Body of pancreas (tissue), 4 donors: ENCODE measurements around the gene TUBGCP5.
"Not testable (repeated sequence)": the region's sequence is repeated elsewhere in the genome, so short reads cannot be mapped to it uniquely, and the experiment has no call there.

Experiments
- POLR2A ChIP-seq, 3 donors: fragments of 450-650 bp; IDR thresholded peaks; one replicate each; pipeline ENCODE4 v1.6.1; 2016; ENCODE audit warnings: antibody characterized with exemption in 3 of 3, mild to moderate bottlenecking in 2 of 3
- TF ChIP-seq, protein P1 (sequence below), 7 experiments: fragments of 450-650 bp in 4 of 7; fragments of 200-600 bp in 3 of 7; sonication (generic) in 3 of 7; IDR thresholded peaks; one replicate each; pipeline ENCODE4 v1.5.1; 2016 to 2019; ENCODE audit warnings: antibody characterized with exemption in 7 of 7

DNA sequence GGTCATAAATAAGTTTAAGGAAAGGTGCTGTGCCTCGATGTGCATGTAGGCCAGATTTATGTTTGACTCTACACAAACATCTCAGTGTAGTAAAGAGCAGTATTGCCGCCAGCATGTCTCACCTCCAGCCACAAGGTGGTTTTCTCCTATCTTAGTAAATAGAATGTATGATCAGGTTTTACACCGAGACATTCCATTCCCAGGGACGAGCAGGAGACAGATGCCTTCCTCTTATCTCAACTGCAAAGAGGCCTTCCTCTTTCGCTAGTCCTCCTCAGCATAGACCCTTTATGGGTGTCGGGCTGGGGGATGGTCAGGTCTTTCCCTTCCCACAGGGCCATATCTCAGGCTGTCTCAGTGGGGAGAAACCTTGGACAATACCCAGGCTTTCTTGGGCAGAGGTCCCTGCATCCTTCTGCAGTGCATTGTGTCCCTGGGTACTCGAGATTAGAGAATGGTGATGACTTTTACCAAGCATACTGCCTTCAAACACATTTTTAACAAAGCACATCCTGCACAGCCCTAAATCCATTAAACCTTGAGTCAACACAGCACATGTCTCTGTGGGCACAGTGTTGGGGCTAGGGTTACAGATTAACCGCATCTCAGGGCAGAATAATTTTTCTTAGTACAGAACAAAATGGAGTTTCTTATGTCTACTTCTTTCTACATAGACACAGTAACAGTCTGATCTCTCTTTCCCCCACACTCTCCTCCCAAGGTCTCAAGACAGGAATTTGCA, 42.8 kb upstream of the TUBGCP5 start:
- TF ChIP-seq, protein P1, sequence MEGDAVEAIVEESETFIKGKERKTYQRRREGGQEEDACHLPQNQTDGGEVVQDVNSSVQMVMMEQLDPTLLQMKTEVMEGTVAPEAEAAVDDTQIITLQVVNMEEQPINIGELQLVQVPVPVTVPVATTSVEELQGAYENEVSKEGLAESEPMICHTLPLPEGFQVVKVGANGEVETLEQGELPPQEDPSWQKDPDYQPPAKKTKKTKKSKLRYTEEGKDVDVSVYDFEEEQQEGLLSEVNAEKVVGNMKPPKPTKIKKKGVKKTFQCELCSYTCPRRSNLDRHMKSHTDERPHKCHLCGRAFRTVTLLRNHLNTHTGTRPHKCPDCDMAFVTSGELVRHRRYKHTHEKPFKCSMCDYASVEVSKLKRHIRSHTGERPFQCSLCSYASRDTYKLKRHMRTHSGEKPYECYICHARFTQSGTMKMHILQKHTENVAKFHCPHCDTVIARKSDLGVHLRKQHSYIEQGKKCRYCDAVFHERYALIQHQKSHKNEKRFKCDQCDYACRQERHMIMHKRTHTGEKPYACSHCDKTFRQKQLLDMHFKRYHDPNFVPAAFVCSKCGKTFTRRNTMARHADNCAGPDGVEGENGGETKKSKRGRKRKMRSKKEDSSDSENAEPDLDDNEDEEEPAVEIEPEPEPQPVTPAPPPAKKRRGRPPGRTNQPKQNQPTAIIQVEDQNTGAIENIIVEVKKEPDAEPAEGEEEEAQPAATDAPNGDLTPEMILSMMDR (IDR thresholded peaks at IDR 0.05): not testable (repeated sequence)
- TF ChIP-seq POLR2A (IDR thresholded peaks at IDR 0.05): not testable (repeated sequence)
